Liver (tissue), 3 donors: ENCODE measurements around the gene IL21R.

Source experiments
- RAD21 ChIP-seq, 2 donors: IDR thresholded peaks; 2 replicates each; pipeline ENCODE4 v1.6.1; 2016; ENCODE audit warnings: antibody characterized with exemption in 2 of 2, mild to moderate bottlenecking in 2 of 2
- RXRA ChIP-seq, 2 donors: IDR thresholded peaks; 2 replicates each; pipeline ENCODE4 v1.6.1; 2017 to 2018; ENCODE audit warnings: antibody characterized with exemption in 2 of 2, mild to moderate bottlenecking in 1 of 2
- TAF1 ChIP-seq: conservative IDR thresholded peaks from 2 replicates; pipeline ENCODE4 v1.6.1; 2016; ENCODE audit warnings: antibody characterized with exemption, mild to moderate bottlenecking
- TF ChIP-seq, protein P1 (sequence below): IDR thresholded peaks from 2 replicates; pipeline ENCODE4 v1.6.1; 2016; ENCODE audit warnings: antibody characterized with exemption, mild to moderate bottlenecking
- TF ChIP-seq, protein P2 (sequence below): fragments of 150-350 bp; IDR thresholded peaks from 2 replicates; pipeline ENCODE4 v1.5.1; 2017; ENCODE audit warnings: improper control_type of control experiment, low read depth, low read length; ENCODE audit not compliant: missing input control
- donor health status: healthy.
- donor health status: healthy.

DNA sequence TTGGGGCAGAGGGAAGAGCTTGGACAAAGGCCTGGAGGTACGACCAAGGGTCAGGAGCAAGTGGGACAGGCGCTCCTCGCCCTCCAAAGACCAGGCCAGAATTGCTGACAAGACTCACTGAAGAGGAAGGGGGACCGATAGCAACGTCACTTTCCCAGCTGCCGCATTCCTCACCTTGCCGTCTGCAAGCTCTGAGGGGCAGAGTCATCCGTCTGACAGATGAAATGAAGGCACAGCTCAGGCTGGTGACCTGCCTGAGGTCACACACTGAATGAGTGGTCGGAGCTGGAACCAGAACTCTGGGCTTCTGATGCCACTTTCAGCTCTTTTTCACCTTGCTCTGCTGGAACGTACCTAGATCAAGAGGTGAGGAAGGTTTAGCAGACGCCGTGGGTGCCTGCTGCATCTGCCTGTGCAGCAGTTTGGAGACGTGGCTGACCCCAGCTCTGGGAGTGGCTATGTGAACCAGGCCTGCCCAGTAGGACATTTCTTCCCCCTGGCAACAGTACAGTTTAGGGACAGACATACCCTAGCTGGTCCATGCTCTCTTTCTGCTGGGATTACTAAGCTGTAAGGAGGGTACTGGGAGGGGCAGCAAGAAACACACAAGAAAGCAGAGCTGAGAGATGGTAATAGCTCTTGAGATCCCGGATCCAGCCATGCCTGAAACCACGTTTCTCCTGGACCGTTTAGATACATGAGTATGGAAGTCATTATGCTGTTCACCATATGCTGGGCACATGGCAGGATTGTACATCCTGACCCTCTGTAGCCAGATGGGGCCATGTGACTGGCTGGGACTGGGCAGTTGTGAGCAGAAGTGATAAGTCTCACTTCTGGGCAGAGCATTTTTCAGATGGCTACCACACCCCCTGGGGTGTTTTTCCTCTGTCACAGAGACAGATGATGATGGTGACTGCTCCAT lies 50.9 kb downstream of the IL21R start:
- TF ChIP-seq, protein P1, sequence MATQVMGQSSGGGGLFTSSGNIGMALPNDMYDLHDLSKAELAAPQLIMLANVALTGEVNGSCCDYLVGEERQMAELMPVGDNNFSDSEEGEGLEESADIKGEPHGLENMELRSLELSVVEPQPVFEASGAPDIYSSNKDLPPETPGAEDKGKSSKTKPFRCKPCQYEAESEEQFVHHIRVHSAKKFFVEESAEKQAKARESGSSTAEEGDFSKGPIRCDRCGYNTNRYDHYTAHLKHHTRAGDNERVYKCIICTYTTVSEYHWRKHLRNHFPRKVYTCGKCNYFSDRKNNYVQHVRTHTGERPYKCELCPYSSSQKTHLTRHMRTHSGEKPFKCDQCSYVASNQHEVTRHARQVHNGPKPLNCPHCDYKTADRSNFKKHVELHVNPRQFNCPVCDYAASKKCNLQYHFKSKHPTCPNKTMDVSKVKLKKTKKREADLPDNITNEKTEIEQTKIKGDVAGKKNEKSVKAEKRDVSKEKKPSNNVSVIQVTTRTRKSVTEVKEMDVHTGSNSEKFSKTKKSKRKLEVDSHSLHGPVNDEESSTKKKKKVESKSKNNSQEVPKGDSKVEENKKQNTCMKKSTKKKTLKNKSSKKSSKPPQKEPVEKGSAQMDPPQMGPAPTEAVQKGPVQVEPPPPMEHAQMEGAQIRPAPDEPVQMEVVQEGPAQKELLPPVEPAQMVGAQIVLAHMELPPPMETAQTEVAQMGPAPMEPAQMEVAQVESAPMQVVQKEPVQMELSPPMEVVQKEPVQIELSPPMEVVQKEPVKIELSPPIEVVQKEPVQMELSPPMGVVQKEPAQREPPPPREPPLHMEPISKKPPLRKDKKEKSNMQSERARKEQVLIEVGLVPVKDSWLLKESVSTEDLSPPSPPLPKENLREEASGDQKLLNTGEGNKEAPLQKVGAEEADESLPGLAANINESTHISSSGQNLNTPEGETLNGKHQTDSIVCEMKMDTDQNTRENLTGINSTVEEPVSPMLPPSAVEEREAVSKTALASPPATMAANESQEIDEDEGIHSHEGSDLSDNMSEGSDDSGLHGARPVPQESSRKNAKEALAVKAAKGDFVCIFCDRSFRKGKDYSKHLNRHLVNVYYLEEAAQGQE, result no peak
- TF ChIP-seq, protein P2, sequence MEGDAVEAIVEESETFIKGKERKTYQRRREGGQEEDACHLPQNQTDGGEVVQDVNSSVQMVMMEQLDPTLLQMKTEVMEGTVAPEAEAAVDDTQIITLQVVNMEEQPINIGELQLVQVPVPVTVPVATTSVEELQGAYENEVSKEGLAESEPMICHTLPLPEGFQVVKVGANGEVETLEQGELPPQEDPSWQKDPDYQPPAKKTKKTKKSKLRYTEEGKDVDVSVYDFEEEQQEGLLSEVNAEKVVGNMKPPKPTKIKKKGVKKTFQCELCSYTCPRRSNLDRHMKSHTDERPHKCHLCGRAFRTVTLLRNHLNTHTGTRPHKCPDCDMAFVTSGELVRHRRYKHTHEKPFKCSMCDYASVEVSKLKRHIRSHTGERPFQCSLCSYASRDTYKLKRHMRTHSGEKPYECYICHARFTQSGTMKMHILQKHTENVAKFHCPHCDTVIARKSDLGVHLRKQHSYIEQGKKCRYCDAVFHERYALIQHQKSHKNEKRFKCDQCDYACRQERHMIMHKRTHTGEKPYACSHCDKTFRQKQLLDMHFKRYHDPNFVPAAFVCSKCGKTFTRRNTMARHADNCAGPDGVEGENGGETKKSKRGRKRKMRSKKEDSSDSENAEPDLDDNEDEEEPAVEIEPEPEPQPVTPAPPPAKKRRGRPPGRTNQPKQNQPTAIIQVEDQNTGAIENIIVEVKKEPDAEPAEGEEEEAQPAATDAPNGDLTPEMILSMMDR, result no peak
- no peak for TF ChIP-seq RAD21 (IDR thresholded peaks at IDR 0.05)
- TF ChIP-seq TAF1, result no peak
- no peak for TF ChIP-seq RXRA (IDR thresholded peaks at IDR 0.05)
